Measurements from ENCODE around the gene EFNA1. TPM values are rescaled to one million over a fixed set of nuclear protein-coding genes. Genes with fewer than 3 reads are reported as not detected.

Gene EFNA1
- total and polyA plus RNA-seq, 2 of the 13 experiments (the other 11 are each of a cell fraction or from before 2014, with no cell fraction given): 81.8 to 874 TPM

DNA sequence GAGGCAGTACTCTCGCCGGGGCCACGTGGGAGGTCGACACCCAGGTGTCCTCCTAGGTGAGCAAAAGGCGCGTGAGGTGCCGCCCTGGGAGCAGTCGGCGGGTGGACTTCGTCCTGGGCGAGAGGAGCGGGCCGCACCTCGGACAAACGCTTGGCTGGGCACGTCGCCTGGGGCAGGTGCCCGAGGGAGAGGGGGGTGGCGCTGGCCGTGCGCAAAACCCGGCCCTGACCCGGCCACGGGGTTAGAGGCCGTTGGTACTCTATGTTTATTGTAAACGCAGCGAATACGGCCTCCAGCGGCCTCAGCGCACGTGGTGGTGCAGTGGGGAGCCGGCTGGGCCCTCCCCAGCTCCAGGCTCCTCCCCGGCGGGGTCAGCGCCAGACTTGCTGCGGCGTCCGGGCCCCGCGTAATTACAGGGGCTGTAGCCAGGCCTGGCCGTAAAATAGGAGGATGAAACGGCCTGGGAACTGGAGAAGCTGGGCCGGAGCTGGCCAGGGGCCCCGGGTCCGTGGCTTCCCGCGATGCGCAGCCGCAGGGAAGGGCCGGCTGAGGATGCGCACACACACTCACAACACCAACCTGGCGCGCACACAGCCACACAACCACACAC is 1.6 kb upstream of the EFNA1 start (continued):
- TF ChIP-seq ZBTB40 (IDR thresholded peaks at IDR 0.05) (no peak), ZBTB40 (CRISPR knock-in tag; IDR thresholded peaks at IDR 0.05) (peak; percentile 95), ZSCAN9 (CRISPR knock-in tag; IDR thresholded peaks at IDR 0.05; ENCODE audit: borderline replicate concordance) (peak; percentile 98), ZNF569 (CRISPR knock-in tag; IDR thresholded peaks at IDR 0.05; ENCODE audit: borderline replicate concordance) (no peak), NONO (IDR thresholded peaks at IDR 0.05) (no peak), NONO (CRISPR knock-in tag; conservative IDR thresholded peaks at IDR 0.05) (peak; percentile 97), RXRB (CRISPR knock-in tag; IDR thresholded peaks at IDR 0.05; ENCODE audit: borderline replicate concordance) (peak; percentile 99), RFX3 (CRISPR knock-in tag; IDR thresholded peaks at IDR 0.05) (no peak; the same call in 1 of the 2 replicates), ATF7-NPFF (CRISPR knock-in tag; IDR thresholded peaks at IDR 0.05; ENCODE audit: low read depth) (peak; percentile 88), ZFP1 (CRISPR knock-in tag; IDR thresholded peaks at IDR 0.05) (peak; percentile 79; the same call in 1 of the 2 replicates), ZSCAN22 (CRISPR knock-in tag; IDR thresholded peaks at IDR 0.05) (no peak), ZNF570 (CRISPR knock-in tag; IDR thresholded peaks at IDR 0.05; ENCODE audit: borderline replicate concordance) (no peak), IRF2 (CRISPR knock-in tag; IDR thresholded peaks at IDR 0.05) (peak; percentile 95), ATF5 (CRISPR knock-in tag; IDR thresholded peaks at IDR 0.05; ENCODE audit: low read depth) (peak; percentile 53; the same call in 1 of the 2 replicates), ZNF773 (CRISPR knock-in tag; IDR thresholded peaks at IDR 0.05; ENCODE audit: borderline replicate concordance) (no peak), ZBTB7A (CRISPR knock-in tag; IDR thresholded peaks at IDR 0.05) (peak; percentile 34; the same call in 1 of the 2 replicates), ZNF878 (CRISPR knock-in tag; IDR thresholded peaks at IDR 0.05) (peak; percentile 98), ZNF792 (CRISPR knock-in tag; IDR thresholded peaks at IDR 0.05) (peak; percentile 85), NCOA2 (CRISPR knock-in tag; IDR thresholded peaks at IDR 0.05) (peak; percentile 93), ZNF660 (CRISPR knock-in tag; IDR thresholded peaks at IDR 0.05; ENCODE audit: borderline replicate concordance, low read depth) (peak; percentile 93; the same call in 1 of the 2 replicates), ZNF12 (CRISPR knock-in tag; IDR thresholded peaks at IDR 0.05) (peak; percentile 8; the same call in 1 of the 2 replicates), RAD21 (CRISPR knock-in tag; IDR thresholded peaks at IDR 0.05) (peak; percentile 68), PHF20 (CRISPR knock-in tag; IDR thresholded peaks at IDR 0.05) (no peak; the same call in none of the 2 replicates), TBP (CRISPR knock-in tag; IDR thresholded peaks at IDR 0.05) (no peak)

All from HepG2 (cell line).